SK-N-MC (cell line): ENCODE measurements around the gene HPGD.

Source experiments
- EZH2 ChIP-seq: fragments of 200-600 bp; sonication (generic); IDR thresholded peaks from one replicate; pipeline ENCODE4 v1.6.1; 2017; ENCODE audit warnings: antibody characterized with exemption
- FOXP2 ChIP-seq: optimal IDR thresholded peaks from 2 replicates; pipeline ENCODE3; 2011; ENCODE audit warnings: mild to moderate bottlenecking, moderate library complexity; ENCODE audit not compliant: insufficient read depth; ENCODE audit errors: extremely low read length, control extremely low read depth
- POLR2AphosphoS5 ChIP-seq: IDR thresholded peaks from 2 replicates; pipeline ENCODE4 v1.6.1; 2012; ENCODE audit warnings: mild to moderate bottlenecking, low read depth, low read length, borderline replicate concordance

DNA sequence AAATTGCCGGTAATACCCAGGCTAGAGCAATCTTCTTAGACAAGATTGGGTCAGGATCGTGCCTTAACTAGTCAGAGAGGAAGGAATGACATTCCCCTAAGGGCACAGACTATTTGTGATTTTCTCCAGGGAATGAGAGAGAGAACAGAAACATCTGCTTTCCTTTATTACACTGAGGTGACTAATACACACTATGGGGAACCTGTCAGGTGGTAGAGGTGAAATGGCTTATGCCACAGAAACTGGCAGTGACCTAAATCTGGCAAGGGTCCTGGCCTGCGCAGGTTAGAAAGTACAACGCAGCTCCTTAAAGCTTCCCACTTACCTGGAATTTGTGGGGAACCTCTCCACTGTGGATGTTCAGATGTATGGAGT is 16.6 kb upstream of the HPGD start:
- TF ChIP-seq EZH2, result no peak
- TF ChIP-seq POLR2AphosphoS5, result no peak
- TF ChIP-seq FOXP2, result no peak
